CD4-positive, alpha-beta T cell treated with Interleukin-1 beta for 1 hour (primary cell): ENCODE results near the gene LCN9.

Source experiments
- DNase-seq, 2 donors: peaks; one replicate each; pipeline ENCODE4 v3.0.0-alpha.2; 2020 to 2022

LCN9 gene

DNA sequence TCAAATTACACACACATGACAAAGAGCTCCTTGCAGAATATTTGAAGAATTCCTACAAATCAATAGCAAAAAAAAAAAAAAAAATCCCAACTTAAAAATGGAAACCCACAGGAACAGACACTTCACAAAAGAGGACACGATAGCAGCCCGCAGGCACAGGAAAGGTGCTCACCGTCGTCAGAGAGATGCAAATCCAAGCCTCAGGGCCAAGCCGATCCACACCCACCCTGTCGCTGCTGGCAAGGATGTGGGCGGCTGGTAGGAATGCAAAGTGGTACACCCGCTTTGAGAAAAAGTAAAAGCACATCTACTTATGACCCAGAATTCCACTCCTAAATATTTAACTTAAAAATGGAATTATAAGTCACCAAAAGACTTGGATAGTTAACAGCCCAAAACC is 10.8 kb downstream of the LCN9 start:
- DNase-seq, result no peak

DNA sequence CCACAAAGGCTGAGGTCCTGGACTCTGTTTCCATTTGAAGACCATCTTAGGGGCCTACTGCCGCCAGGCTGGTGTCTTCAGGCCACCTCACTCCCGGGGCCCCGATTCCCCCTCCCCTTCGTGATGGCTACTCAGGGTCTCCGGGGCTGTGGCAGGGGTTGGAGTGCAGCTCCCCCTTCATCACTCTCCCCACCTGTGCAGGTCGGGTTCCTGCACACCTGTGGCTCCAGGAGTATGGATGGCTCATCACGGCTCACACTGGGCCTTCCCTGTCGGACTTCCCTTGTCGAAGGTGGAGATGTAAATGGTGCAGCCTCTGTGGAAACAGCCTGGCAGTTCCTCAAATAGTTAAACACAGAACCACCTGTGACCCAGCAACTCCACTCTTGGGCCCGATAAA is 11.9 kb downstream of the LCN9 start:
- no peak for DNase-seq

DNA sequence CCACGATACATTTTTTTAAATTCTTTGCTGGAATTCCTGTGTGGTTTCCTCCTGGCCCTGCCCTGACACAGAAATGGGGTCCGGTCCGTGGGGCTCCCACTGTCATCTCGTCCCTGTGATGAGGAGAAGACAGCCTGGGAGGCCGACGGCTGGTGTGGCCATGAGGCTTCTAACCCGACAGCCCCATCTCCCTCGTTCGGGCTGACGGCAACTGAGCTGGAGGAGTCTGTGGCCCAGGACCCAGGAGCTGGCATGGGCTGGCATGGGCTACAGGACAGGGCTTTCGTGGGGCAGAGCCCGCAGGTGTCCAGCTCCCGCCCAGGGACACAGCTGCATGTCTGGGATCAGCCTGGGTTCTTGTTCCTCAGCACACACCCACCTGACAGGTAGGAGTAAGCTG is 13.8 kb downstream of the LCN9 start:
- DNase-seq, result no peak

DNA sequence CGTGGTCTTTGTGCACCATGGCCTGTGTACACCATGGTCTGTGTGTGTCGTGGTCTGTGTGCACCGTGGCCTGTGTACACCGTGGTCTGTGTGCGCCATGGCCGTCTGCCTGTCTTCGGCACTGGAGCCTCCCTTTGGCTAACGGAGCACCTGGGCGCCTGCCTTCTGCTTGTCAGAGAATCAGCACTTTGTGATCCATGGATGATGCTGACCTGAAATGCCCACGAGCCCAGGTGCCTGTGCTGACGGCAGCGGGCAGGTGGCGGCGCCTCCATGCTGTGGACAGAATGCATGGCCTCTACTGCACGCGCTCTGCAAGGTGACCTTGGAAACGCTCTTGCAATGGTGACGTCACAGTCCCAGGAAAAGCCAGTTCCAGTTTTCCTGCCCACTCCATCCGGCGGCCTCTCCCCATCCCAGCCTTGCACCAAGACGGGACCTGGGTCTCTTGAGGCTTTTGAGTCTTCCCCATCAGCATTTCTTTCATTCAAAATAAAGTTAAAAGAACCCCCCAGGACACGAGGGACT is 14.6 kb downstream of the LCN9 start:
- no peak for DNase-seq

DNA sequence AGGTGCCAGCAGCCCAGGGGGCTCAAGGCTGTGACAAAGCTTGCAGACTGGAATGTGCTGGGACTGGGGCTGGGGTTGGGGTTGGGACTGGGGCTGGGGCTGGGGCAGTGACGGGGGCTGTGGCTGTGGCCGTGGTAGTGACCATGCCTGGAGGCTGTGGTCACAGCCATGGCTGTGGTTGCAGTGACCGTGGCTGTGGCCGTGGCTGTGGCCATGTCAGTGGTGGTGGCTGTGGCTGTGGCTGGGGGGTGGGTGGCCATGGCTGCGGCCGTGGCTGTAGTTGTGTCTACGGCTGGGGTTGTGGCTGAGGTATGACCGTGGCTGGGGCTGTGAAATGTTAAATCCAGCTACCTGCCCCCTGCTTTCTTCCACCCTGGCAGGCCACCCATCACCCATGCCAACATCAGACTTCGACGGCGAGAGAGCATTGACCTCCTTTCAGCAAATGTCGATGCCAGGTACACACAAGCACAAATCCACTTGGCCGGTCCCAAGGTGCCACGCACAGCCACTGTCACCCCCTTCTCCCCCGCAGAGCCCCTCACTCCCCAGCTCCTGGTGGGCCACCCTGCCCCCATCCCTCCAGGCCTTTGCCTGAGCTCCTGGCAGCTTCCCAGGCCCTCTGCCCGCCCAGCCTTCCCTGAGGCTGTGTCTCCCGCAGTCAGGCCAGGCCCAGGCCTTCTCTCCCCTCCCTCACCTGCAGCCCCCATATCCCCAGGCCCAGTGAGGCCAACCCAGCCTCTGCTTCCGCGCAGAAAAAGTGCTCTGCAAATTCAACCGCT is 15.3 kb downstream of the LCN9 start:
- DNase-seq, result no peak

DNA sequence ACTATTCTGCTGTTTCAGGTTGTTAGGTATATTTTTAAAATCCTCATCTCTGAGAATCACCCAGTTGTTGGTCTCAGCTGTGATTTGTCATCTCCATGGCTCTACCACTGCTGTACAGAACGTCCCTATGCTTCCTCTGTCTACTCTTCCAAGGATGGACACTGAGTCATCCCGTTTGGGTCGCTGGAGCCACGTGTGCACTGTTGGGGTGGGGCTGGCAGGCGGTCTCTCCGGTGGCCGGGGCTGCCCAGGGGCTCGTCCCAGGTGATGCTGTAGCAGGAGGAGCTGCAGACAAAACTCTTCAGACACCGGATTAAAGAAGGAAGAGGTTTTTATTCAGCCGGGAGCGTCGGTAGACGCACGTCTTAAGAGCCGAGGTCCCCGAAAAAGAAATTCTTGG is 16.9 kb downstream of the LCN9 start:
- DNase-seq, result no peak

DNA sequence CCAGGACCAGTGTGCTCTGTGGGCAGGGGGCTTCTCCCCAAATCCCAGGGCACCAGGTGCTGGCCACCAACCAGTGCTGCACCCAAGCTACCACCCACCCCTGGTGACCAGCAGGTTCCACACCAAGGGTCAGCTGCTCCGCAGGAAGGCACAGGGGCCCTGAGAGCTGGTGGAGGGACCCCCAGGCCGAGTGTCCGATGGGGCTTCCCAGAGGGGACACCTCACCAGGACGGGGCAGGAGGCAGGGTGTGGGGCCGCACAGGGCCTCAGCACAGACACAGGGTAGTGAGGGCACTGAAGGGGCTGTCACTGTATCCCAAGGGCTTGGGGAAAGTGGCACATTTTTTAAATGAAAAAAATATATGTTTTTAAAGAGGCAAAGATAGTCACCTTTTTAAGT is 18.1 kb downstream of the LCN9 start:
- no peak for DNase-seq

DNA sequence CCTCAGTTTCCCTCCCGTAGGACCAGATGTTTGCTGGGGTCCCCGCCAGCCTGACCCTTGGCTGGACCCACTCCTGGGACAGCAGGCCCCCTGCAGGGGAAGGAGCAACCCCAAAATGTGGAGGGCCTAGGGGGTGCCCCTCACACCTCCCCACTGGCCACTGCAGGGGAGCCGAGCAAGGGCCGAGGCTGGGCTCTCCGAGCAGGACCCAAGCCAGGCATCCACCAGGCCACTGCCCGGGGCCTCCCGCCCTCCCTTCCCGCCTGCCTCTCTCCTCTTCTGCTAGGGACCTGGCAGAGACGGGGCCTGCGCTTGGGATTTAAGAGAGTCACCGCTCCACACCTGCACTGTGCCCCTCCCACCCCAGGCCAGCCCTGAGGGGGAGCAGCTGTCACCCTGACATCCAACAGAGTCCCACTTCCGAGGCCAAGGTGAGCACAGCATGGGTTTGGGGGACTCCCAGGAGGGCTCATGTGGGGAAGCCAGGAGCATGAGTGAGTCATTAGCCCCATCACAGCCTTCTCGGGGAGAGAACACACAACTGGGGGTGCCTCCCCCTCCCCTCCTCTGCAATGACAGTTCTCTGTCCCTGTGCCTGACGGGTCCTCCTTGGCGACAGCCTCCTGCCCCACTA is 20.4 kb downstream of the LCN9 start:
- no peak for DNase-seq

DNA sequence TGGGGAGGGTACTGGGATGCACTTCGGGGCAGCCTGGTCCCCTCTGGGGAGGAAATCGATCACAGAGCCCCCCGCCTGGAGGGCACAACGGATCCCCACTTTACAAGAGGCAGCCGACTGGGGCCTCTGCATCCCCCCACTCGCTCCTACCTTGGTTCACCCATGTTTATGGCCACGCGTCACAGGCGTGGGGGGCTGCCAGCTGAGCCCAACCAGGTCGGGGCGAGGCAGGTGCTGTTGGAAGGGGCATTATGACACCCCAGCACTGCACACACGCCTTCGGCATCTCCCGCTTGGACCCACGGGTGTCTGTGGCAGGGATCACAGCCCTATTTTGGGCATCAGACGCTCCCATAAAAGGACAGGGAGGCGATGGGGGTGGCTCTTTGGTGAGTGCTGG is 21.6 kb downstream of the LCN9 start:
- DNase-seq, result no peak

DNA sequence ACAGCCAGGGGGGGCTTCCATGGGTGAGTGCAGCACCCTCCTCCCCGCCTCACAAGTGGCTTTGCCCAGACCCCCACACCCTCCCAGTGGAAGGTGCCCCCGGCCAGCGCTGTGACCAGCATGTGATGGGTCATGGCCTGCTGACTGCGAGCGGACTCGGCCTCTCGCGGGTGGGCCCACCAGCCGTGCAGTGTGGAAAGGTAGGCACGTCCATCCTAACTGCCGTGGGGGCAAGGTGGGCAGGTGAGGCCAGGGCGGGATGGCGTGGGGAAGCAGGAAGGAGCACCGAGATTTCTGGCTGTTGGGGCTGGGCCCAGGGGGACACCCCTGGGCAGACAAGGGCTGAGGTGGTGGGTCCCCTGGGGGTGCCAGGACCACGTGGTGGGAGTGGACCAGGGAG is 24.1 kb downstream of the LCN9 start:
- no peak for DNase-seq

DNA sequence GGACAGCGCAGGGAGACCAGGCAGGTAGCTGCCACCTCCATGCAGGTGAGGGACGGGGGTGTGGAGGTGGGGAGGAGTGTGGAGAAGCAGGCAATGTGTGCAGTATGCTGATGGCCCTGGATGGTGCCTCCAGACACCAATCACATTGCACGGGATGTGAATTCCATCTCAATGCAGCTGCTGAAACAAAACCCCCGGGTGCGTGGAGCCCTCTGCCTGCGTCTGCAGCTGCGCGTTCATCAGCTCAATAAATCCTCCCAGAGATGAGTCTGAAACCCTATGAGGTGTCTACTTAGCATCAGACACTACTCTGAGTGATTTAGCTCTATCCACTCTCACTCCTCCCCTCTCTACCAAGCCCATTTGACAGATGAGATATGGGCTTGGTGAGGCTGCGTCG is 25.9 kb downstream of the LCN9 start:
- DNase-seq, result no peak

DNA sequence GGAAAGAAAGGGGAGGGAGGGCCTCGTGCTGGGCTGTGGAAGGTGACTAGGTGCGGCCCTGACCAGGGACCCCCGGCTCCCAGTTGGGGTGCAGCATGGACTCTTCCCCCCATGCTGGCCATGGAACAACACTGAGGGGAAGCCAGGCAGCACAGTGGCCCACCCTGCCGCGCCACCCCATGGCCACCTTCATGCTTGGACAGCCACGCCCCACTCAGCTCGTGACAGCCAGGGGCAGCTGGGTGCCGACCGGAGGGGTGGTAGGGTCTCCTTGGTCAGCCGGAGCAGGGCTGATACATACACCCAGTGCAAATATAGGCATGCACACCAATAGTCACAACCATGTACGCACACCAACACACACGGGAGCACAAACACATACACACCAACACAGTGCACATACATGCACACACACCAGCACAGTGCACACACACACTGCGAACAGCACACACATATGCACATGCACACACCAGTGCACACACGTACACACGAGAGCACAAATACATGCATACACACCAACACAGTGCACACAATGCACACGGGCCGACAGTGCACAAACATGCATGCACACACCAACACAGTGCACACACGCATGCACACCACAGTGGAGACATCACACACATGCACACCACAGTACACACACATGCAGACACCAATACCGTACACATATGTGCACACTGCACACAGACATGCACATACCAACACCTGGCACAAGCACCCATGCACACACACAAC is 27.9 kb downstream of the LCN9 start:
- DNase-seq, result no peak

DNA sequence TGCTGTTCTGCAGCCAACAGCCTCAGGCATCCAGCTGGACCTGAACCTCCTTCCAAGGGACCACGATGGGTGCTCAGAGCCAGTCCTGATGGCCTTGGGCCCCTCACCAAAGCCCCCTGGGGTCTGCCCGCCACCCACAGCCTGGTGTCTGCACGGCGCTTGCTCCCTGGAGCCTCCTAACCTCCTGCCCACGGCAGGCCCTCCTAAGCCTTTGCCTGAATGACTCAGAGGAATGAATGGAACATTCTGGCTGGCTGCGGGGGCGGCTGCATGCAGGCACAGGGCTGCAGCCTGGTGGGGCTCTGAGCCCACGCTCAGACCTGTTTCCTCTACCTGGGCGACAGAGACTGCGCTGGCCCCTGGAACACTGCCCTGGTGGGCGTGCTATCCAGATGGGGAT is 29.3 kb downstream of the LCN9 start:
- DNase-seq, result no peak

DNA sequence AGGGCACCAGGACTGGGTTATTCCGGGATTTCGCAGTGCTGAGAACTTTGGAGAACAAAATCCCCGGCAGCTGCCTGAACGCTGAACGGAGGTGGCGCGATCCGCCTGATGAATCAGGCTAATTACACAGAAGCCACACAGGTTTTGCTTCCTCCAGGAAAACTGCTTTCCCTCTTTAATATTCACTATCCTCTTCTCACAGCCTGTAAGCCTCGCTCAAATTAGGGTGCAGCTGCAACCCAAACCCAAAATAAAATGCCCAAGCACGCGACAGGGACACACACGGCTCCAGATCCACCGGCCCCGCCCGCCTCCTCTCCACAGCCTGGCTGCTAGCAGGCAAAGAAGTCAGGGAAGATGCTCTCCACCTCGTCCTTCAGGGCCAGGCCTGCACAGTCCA is 30.2 kb downstream of the LCN9 start:
- no peak for DNase-seq

DNA sequence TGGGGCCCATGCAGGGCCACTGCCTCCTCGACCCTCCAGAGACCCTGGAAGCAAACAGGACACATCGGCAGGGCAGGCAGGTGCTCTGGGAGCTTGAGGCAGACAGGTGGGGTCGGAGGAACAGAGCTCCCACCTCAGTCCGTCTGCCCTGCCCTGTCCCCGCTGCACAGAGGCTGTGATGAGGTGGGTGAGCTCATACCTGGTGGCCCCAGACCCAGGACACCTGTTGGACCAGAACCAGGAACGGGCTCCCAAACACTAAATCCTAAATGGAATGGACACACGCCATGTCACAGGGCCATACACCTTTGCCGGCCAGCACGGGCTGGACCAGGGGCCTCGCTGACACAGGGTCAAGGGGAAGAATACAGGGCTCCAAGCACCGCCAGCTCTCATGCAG is 30.7 kb downstream of the LCN9 start:
- DNase-seq, result no peak

DNA sequence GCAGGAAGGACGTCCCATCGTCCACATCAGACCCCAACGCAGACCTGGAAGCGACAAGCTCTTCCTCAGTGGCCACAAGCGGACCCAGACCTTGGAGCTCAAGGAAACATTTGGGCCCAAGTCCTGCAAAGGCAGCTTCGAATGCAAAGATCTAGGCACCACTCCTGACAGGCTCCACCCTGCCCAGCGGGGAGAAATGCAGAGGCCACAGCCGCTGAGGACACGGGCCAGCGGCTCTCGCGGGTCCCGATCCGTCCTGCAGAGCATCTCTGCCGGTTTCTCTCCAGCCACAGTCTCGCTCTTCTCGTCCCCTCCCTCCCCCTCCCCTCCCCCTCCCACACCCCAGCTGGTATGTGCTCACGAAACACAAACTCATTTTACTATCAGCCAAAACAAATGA is 31.3 kb downstream of the LCN9 start:
- DNase-seq, result no peak

DNA sequence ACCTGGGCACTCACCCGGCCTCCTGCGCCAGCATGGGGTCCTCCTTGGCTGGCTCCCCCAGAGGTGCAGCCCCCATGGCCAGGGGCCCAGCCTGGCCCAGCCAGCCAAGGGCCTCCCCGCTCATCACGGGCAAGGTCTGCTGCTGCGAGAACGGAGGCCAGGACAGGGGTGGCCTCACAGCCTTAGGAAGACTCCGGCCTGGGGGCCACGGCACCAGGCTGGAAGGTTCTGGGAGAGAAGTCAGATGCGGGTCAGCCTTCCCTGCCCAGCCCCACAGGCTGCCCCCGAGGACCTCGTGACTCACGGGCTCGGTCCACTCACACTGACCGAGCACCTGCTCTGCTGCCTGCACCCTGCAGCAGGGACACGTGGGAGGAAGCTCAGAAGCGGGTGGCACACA is 31.9 kb downstream of the LCN9 start:
- DNase-seq, result no peak

DNA sequence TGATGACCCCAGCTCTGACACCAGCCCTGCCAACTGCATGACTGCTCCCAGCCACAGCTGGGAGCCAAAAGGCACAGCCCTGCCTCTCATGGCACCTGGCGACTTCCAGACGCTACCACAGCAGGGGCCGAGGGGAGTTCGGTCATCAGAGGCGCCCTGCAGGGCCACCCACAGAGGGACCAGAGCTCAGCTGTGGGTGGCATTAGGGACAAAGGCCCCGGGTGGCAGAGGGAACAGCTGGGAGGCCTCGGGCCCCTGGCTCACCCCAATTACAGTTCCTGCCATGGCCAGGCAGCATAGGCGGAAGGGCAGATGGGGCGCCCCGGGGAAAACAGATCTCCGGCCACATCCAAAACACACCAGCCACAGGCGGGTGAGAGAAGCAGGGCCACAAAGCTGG is 32.5 kb downstream of the LCN9 start:
- no peak for DNase-seq

DNA sequence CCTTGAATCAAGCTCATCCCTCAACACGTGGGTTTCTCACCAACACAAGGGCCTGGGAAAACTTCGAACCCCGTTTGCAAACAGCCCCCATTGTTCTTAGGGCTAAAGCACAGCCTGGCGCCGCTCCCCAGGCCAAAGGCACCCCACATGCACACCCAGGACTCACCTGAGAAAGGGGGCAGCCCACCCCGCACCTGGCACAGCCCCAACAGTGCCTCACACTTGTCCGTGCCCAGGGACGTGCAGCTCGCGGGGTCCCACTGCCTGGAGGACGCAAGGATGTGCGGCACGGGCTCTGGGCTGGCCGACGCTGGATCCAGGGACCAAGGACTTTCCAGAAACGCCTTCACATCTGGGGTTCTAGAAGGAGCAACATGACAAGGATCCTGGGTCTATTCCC is 33.3 kb downstream of the LCN9 start:
- DNase-seq, result no peak

DNA sequence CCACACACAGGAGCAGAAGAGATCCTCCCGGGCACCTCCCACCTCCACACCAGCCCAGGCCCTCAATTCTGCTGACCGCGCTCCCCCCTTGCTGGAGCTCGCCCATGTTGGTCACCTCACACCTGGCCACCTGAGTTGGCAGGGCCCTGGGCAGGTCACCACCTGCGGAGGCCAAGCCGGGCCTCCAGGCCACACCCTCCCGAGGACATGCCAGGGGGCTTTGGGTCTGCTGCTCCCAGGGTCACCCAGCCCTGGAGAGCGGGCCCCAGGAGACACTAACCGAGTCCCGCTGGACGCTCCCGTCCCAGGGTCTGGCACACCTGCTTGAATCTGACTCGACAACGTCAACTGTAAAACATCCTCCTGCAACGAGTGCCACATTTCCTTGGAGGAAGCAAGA is 34.1 kb downstream of the LCN9 start:
- no peak for DNase-seq

DNA sequence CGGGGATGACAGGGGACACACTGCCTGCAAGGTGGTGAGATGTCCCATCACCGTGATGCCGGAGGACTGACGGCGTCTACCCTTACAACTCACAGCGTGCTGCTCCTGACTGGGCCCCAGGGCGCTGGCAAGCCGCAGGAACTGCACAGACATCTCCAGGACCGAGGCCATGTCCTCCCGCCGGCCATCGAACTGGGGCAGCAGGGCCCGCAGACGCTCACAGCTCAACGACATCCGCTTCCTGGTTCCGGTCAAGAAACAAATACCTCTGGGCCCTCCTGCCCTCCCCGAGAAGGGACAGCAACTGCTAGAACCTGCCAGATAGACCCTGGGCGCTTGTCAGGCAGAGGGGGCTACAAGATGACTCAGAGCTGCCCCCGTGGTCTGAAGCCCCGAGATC is 35.1 kb downstream of the LCN9 start:
- no peak for DNase-seq

DNA sequence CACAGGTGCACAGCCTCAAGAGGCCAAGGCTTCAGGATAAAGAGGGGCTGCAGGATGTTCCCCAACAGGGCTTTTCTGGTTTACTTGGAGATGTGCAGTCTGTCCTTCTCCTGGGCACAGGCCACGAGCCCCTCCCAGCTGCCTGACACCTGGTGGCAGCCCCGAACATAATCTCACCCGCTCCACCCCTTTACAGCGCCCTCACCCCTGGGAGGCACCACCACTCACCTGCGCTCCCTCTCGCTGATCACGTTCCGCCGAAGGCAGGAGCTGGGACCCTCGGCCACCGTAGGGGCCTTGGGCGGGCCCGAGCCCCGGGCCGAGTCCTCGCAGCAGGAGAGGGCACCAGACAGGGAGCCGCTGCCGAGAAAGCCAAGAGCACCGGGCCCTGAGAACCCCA is 35.7 kb downstream of the LCN9 start:
- DNase-seq, result no peak

DNA sequence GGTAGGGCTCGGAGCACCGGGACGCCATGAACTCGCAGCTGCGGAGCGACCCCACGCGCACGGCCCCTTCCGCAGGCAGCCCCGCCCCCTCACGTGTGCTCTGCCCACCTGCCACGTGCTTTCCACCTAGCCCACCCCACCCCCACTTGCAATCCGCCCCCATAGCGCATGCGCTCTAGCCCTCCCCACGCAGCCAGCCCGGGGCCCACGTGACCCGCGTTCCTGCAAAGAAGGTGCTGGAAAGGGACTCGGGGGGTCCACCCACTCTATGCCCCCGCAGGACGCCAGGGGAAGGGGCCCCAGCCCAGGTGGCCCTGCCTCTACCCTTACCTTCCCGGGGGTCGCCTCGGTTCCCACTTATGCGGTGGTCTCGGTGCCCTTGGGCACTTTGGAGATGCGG is 36.3 kb downstream of the LCN9 start, which contains the start of gene SOHLH1:
TSS of gene SOHLH1 (minus strand) at position 42 of the 400 bp plus-strand sequence. CDS start at position 28, 14 bp downstream.
- DNase-seq, result no peak

DNA sequence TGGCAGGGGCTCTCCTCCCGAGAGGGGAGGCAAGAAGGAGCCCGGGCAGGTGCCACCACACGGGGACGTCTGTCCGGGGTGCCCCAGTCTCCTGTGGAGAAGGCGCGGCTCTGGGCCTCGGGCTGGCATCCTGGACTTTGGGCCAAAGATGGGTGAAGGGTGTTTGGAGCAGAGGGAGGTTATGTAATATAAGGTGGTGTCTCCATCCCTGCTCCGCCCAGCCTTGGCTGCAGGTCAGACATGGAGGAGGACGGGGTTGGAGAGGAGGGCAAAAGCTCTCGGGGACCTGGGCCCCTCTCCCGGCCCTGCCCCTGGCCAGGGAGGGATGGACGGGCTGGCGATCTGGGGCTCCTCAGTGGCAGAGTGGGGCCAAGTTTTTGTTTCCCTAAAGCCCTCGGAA is 37.4 kb downstream of the LCN9 start:
- DNase-seq, result no peak
